ENCODE measurements around the gene MACROD2.

GRCh38 chr20:15289337-15289736, 1294.0 kb downstream of the MACROD2 start:
- no peak for TF ChIP-seq POLR2AphosphoS5 (IDR thresholded peaks at IDR 0.05; ENCODE audit: low read depth, low read length)
- TF ChIP-seq TAF1 (IDR thresholded peaks at IDR 0.05; ENCODE audit: low read depth, low read length): no peak
- no peak for TF ChIP-seq POLR2A (IDR thresholded peaks at IDR 0.05; ENCODE audit: low read depth, low read length)
- TF ChIP-seq SPI1 (IDR thresholded peaks at IDR 0.05; ENCODE audit: low read depth, low read length): no peak
- no peak for TF ChIP-seq PAX5 (IDR thresholded peaks at IDR 0.05; ENCODE audit: insufficient read depth, low read length, severe bottlenecking)
